ENCODE results near the gene CRYL1.

GRCh38 chr13:20482275-20482761, 43.3 kb downstream of the CRYL1 start:
- TF ChIP-seq, protein P1, sequence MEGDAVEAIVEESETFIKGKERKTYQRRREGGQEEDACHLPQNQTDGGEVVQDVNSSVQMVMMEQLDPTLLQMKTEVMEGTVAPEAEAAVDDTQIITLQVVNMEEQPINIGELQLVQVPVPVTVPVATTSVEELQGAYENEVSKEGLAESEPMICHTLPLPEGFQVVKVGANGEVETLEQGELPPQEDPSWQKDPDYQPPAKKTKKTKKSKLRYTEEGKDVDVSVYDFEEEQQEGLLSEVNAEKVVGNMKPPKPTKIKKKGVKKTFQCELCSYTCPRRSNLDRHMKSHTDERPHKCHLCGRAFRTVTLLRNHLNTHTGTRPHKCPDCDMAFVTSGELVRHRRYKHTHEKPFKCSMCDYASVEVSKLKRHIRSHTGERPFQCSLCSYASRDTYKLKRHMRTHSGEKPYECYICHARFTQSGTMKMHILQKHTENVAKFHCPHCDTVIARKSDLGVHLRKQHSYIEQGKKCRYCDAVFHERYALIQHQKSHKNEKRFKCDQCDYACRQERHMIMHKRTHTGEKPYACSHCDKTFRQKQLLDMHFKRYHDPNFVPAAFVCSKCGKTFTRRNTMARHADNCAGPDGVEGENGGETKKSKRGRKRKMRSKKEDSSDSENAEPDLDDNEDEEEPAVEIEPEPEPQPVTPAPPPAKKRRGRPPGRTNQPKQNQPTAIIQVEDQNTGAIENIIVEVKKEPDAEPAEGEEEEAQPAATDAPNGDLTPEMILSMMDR (IDR thresholded peaks at IDR 0.05): no peak
- no peak for TF ChIP-seq POLR2A (IDR thresholded peaks at IDR 0.05)

Measured in adrenal gland (tissue), 5 donors.